GM19467 (cell line): ENCODE results near the gene RPL22L1.
"Not testable (repeated sequence)": the region's sequence is repeated elsewhere in the genome, so short reads cannot be mapped to it uniquely, and the experiment has no call there.

Experiments
- ATAC-seq: cut with Tn5 transposase; IDR thresholded peaks from one replicate; pipeline ENCODE4 v1.9.1; 2021; ENCODE audit warnings: mild to moderate bottlenecking, moderate library complexity; ENCODE audit not compliant: unreplicated experiment

The RPL22L1 gene

GRCh38 chr3:170836491-170836890 lies 33.5 kb downstream of the RPL22L1 start:
- ATAC-seq, result no peak

GRCh38 chr3:170835336-170835735 lies 34.7 kb downstream of the RPL22L1 start:
- ATAC-seq, result no peak

- ATAC-seq, result no peak
These were observed 39.4 kb downstream of the RPL22L1 start for GRCh38 chr3:170830580-170830979.

GRCh38 chr3:170829546-170830272 lies 40.3 kb downstream of the RPL22L1 start:
- ATAC-seq, result no peak

GRCh38 chr3:170826047-170826446 lies 43.9 kb downstream of the RPL22L1 start:
- no peak for ATAC-seq

- not testable (repeated sequence) for ATAC-seq
These were observed 46.4 kb downstream of the RPL22L1 start for GRCh38 chr3:170823562-170823961.

- not testable (repeated sequence) for ATAC-seq
These were observed 51.7 kb downstream of the RPL22L1 start for GRCh38 chr3:170818325-170818724.

GRCh38 chr3:170817471-170817870 lies 52.5 kb downstream of the RPL22L1 start:
- ATAC-seq, result not testable (repeated sequence)

GRCh38 chr3:170816841-170817240 lies 53.2 kb downstream of the RPL22L1 start:
- no peak for ATAC-seq

- no peak for ATAC-seq
These were observed 53.7 kb downstream of the RPL22L1 start for GRCh38 chr3:170816341-170816740.

GRCh38 chr3:170815936-170816335 lies 54.1 kb downstream of the RPL22L1 start:
- ATAC-seq, result no peak

GRCh38 chr3:170815340-170815739 lies 54.7 kb downstream of the RPL22L1 start:
- ATAC-seq, result no peak
